NCI-H345 (cell line): Measurements from ENCODE around the gene PSME3.
"Not testable (repeated sequence)": the region's sequence is repeated elsewhere in the genome, so short reads cannot be mapped to it uniquely, and the experiment has no call there.

Source experiments
- DNase-seq: peaks from one replicate; lab custom pipeline; 2025; lab: John Stamatoyannopoulos, UW

The PSME3 gene

DNA sequence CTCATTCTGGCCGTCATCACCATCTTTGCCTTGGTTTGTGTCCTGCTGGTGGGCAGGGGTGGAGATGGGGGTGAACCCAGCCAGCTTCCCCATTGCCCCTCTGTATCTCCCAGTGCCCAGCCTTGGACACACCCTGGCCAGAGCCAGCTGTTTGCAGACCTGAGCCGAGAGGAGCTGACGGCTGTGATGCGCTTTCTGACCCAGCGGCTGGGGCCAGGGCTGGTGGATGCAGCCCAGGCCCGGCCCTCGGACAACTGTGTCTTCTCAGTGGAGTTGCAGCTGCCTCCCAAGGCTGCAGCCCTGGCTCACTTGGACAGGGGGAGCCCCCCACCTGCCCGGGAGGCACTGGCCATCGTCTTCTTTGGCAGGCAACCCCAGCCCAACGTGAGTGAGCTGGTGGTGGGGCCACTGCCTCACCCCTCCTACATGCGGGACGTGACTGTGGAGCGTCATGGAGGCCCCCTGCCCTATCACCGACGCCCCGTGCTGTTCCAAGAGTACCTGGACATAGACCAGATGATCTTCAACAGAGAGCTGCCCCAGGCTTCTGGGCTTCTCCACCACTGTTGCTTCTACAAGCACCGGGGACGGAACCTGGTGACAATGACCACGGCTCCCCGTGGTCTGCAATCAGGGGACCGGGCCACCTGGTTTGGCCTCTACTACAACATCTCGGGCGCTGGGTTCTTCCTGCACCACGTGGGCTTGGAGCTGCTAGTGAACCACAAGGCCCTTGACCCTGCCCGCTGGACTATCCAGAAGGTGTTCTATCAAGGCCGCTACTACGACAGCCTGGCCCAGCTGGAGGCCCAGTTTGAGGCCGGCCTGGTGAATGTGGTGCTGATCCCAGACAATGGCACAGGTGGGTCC, 18.4 kb downstream of the PSME3 start:
- DNase-seq: not testable (repeated sequence)

DNA sequence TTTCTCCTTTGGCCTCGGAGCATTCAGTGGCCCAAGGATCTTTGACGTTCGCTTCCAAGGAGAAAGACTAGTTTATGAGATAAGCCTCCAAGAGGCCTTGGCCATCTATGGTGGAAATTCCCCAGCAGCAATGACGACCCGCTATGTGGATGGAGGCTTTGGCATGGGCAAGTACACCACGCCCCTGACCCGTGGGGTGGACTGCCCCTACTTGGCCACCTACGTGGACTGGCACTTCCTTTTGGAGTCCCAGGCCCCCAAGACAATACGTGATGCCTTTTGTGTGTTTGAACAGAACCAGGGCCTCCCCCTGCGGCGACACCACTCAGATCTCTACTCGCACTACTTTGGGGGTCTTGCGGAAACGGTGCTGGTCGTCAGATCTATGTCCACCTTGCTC, 19.2 kb downstream of the PSME3 start:
- no peak for DNase-seq

- no peak for DNase-seq
Measured at GRCh38 chr17:42853004-42853403, 19.8 kb downstream of the PSME3 start.

DNA sequence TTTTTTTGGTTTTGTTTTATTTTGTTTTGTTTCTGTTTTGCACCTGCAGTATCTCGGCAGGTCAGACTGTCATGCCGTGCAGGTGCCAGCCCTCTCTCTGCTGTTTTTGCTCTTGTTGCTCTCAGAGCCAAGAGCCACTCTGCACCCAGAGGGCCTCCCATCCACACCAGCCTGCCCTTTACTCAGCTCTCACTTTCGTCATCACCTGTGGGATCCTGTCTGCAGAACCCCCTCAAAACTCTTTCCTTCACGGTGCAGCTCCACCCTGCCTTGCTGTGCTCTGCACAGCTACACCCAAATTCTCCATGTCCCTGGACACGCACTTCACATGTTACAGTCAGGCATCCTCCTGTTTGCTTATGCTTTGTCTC, 20.4 kb downstream of the PSME3 start:
- DNase-seq: no peak

DNA sequence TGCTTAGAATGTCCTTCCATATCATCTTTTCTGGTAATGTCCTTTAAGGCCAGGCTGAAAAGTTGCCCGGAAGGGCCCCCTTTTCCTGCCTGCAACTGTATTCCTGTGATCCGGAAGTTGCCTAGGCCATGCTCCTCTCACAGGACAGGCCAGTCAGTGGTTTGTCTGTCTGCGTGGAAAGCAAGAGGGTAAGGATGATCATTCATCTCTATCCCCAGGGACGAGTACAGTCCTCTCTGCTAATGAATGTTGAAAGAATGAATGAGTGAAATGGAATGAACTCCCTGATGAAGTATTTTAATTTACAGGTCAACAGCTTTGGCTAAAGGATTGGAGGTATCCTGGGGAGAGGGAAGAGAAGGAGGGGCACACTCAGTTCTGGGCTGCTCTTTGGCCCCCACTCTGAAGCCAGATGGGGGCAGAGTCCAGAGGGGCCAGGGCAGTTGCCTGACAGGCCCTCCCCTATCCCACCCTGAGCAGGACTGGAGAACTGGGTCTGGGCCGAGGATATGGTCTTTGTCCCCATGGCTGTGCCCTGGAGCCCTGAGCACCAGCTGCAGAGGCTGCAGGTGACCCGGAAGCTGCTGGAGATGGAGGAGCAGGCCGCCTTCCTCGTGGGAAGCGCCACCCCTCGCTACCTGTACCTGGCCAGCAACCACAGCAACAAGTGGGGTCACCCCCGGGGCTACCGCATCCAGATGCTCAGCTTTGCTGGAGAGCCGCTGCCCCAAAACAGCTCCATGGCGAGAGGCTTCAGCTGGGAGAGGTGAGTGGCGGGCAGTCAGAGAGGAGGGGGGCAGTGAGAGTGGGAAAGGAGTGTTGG, 21.0 kb downstream of the PSME3 start:
- DNase-seq: no peak

GRCh38 chr17:42855048-42855596, 21.9 kb downstream of the PSME3 start:
- DNase-seq: no peak

- DNase-seq: not testable (repeated sequence)
Measured at GRCh38 chr17:42856093-42856492, 22.9 kb downstream of the PSME3 start.

GRCh38 chr17:42856516-42856915, 23.3 kb downstream of the PSME3 start:
- DNase-seq: not testable (repeated sequence)

DNA sequence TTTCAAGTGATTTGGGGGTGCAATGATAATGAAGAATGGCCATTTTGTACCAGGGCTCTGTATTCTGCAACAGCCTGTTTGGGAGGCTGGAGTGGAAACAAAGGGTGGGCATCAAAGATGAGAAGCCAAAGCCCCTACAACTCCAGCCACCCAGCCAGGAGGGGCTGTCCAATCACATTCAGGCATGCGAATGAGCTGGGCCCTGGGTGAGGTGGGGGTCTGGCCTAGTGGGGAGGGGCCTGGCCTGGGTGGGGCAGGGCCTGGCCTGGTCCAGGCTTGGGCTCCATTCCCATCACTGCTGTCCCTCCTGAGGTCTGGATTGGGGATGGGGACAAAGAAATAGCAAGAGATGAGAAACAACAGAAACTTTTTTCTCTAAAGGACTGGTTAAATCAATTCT, 24.2 kb downstream of the PSME3 start:
- DNase-seq: no peak

DNA sequence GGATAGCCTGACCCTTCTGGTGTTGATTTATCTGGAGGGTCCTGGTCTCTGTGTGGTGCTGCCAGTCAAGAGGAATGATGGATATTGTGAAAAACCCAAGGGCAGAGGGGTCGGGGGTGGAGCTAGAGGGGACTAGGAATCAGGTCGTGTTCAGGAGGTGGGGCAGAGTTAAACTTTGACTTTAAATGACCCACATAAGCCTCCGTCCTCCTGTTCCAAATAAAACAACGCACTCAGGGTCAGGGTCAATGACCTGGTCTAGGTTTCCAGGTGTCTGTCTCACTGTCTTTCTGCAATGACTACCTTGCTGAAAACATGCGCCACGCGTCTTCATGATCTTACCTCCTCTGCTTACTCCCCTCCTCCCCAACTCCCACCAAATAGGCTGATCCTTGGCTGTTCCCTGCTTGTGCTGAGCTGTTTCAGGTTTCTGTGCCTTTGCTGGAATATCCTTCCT, 32.5 kb downstream of the PSME3 start:
- no peak for DNase-seq

DNA sequence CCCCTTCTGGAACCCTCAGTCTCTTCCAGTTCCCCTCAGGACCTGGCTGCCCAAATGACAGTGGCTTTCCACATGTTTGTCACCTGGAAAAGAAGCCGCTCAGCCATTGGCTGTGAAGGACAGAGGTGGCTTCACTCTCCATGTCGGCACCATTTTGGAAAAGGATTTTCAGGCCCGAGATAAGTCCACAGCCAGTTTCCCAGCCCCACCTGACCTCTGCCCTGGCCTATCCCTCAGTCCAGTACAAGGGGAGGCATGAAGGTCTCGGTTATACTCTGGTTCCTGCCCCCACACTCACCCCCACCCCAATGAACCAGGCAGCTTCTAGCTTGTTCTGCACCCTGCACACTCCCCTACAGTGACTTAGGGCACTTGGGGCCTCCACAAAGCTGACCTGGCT, 33.0 kb downstream of the PSME3 start:
- no peak for DNase-seq

DNA sequence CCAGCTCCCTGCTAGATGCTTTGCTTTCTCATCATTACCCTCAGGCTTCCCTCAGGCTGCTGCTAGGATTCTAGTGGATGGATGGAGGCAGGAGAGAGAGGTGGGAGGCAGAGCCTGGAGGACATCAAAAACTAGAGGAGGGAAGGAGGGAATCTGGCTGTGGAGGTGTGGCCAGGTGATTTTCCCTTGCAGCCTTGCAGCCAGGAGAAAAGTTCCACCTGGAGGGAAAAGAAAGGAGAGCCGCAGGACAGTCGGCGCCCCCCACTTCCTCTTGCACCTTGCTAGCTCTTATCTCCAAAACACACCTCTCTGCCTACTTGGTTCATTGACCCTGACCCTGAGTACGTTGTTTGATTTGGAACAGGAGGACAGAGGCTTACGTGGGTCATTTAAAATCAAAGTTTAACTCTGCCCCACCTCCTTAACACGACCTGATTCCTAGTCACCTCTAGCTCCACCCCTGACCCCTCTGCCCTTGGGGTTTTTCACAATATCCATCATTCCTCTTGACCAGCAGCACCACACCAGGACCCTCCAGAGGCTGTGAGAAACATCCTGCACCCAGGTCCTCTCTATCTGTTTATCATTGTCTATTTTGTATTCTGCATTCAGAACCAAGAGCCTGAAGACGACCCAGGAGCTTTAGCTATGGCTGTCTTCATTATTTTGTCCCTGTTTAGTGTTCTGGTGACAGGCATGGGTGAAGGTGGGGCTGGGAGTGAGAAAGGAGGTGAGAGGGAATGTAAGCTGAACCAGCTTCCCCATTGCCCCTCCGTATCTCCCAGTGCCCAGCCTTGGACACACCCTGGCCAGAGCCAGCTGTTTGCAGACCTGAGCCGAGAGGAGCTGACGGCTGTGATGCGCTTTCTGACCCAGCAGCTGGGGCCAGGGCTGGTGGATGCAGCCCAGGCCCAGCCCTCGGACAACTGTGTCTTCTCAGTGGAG, 33.7 kb downstream of the PSME3 start:
- no peak for DNase-seq

GRCh38 chr17:42867694-42868261, 34.6 kb downstream of the PSME3 start:
- not testable (repeated sequence) for DNase-seq

DNA sequence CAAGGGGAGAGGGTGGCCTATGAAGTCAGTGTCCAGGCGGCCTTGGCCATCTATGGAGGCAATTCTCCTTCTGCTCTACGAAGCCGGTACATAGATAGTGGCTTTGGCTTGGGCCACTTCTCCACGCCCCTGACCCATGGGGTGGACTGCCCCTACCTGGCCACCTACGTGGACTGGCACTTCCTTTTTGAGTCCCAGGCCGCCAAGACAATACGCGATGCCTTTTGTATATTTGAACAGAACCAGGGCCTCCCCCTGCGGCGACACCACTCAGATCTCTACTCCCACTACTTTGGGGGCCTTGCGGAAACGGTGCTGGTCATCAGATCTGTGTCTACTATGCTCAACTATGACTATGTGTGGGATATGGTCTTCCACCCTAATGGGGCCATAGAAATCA, 35.1 kb downstream of the PSME3 start:
- no peak for DNase-seq

GRCh38 chr17:42871647-42872046, 38.5 kb downstream of the PSME3 start:
- no peak for DNase-seq

GRCh38 chr17:42872251-42872965, 39.2 kb downstream of the PSME3 start:
- DNase-seq: no peak

- no peak for DNase-seq
Measured at GRCh38 chr17:42873315-42873714, 40.1 kb downstream of the PSME3 start.

- not testable (repeated sequence) for DNase-seq
Measured at GRCh38 chr17:42873932-42874695, 40.9 kb downstream of the PSME3 start.

DNA sequence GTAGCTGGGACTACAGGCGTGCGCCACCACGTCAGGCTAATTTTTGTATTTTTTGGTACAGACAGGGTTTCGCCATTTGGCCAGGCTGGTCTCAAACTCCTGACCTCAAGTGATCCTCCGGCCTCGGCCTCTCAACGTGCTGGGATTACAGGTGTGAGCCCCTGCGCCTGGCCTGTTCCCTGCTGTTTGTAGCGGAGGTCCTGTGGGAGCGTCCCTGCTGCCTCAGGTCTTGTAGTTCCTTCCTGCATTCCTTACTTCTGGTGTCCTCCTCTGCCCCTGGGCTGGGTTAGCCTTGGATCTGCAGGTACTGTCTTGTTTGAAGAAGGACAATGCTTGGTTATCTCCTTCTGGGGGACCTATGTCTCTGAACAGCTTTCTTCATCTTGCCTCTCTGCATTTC, 43.8 kb downstream of the PSME3 start:
- DNase-seq: no peak
